Measurements from ENCODE around the gene PRUNE2. TPM values are rescaled to one million over a fixed set of nuclear protein-coding genes. Genes with fewer than 3 reads are reported as not detected.

The PRUNE2 gene
- total and polyA plus RNA-seq, 5 donors, result 11.7 to 49.1 (median 41.5) TPM

DNA sequence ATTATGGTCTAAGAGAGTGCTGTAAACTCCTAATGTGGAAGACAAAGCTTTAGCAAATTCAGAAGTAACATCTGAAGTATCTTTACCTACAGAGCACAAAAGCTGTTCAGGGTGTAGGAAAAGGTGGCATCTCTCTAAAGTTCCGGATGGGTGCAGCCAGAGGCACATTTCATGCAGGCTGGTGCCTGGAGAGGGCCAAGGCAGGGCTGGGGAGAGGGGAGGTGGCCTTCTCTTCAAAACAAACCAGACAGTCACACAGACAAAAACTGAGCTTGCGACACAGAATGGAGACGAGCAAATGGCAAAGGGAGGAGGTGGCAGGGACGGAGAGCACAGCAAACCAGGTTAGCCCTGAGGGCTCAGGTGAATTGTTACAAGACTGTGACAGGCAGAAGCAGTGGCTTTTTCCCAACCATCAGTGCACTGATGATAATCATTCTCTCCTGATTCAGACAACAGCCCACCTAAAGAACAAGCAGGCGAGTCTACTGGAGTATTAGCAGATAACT, 263.2 kb downstream of the PRUNE2 start:
- ATAC-seq (no peak), DNase-seq (no peak)
- intact Hi-C loops (cut with DNase I), result no loop called here
- no peaks in the 10 kb centered on the region for H3K27me3 ChIP-seq (ENCODE audit: control insufficient read depth, insufficient read depth)
- H3K4me1 ChIP-seq (ENCODE audit: control insufficient read depth, insufficient read depth, low read length), result no peaks in the 10 kb centered on the region
- 90% methylated on average over 5 of the region's 5 CpGs for WGBS
- no peaks in the 10 kb centered on the region for H3K9me3 ChIP-seq (ENCODE audit: control insufficient read depth, low read length)
- H3K27ac ChIP-seq (ENCODE audit: low read length), result no peak overlapping the region
- H3K4me3 ChIP-seq (ENCODE audit: low read length), result no peak overlapping the region

DNA sequence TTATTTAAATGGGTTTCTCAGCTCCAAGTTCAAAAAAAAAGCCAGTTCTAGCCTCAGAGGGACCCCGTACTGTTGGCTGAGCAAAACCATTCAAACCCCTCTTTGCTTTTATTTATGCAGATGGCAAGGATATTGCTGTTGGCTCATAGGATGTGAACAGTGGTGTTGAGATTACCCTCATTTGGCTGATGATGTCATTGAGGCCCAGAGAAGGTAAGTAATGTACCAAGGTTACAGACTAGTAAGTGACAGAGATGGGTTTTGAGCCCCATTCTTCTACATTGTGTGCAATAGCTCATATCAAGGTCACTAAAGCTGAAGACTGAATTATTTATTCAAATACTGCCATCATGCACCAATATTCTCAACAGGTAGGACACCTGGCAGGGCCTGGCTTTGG, 263.8 kb downstream of the PRUNE2 start:
- Histone ChIP-seq H3K4me3 (ENCODE audit: low read length) (no peak overlapping the region), H3K27ac (ENCODE audit: low read length) (no peak overlapping the region), H3K4me1 (ENCODE audit: control insufficient read depth, insufficient read depth, low read length) (no peaks in the 10 kb centered on the region), H3K9me3 (ENCODE audit: control insufficient read depth, low read length) (no peaks in the 10 kb centered on the region), H3K27me3 (ENCODE audit: control insufficient read depth, insufficient read depth) (no peaks in the 10 kb centered on the region)
- ATAC-seq, result no peak
- intact Hi-C loops (cut with DNase I), result no loop called here
- DNase-seq, result no peak
- WGBS, result 96% methylated on average over 1 of the region's 1 CpG

DNA sequence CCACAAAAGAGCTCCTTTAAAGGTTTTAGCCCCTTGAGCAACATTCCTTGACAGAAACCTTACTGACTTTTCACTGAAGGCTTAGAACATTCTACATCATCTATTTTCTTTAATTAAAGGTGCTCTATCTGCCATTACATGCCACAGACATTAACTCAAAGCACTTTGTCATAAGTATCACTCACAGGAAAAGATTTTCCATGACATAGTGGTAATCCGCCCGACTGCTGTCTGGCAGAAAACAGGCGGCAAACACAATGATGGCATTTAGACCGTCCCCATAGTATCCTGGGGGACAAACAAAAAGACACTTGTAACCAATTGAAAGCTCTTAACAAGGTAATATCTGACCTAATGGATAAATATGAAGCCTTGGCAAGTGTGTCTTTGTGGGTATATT, 267.9 kb downstream of the PRUNE2 start:
- Histone ChIP-seq H3K9me3 (ENCODE audit: control insufficient read depth, low read length) (no peaks in the 10 kb centered on the region), H3K4me1 (ENCODE audit: control insufficient read depth, insufficient read depth, low read length) (no peaks in the 10 kb centered on the region), H3K27ac (ENCODE audit: low read length) (no peak overlapping the region), H3K4me3 (ENCODE audit: low read length) (no peak overlapping the region), H3K27me3 (ENCODE audit: control insufficient read depth, insufficient read depth) (no peaks in the 10 kb centered on the region)
- intact Hi-C loops (cut with DNase I), result no loop called here
- DNase-seq (no peak), ATAC-seq (peak; percentile 29 to 53)
- 69% methylated on average over 4 of the region's 4 CpGs for WGBS

DNA sequence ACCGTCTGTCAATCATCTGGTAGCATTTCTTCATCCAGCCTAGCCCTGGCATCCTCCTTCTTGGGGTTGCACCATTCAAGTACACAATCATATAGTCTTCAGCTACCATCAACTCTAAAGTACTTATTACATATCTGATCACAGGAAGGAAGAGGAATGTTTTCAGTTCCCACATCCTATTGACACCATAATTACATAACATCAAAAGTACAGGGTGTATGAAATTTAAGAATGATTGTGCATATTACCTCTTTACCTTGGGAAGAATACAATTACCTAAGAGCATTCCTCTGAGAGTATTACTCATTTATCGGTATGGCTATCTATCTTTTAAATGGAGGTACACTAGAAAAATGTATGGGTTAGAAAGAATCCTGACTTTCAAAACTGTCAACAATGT, 268.5 kb downstream of the PRUNE2 start:
- no peak for ATAC-seq
- Histone ChIP-seq H3K27me3 (ENCODE audit: control insufficient read depth, insufficient read depth) (no peaks in the 10 kb centered on the region), H3K4me3 (ENCODE audit: low read length) (no peak overlapping the region), H3K4me1 (ENCODE audit: control insufficient read depth, insufficient read depth, low read length) (no peaks in the 10 kb centered on the region), H3K9me3 (ENCODE audit: control insufficient read depth, low read length) (no peaks in the 10 kb centered on the region), H3K27ac (ENCODE audit: low read length) (no peak overlapping the region)
- intact Hi-C loops (cut with DNase I), result no loop called here
- WGBS, result 89% methylated on average over 2 of the region's 2 CpGs
- no peak for DNase-seq

DNA sequence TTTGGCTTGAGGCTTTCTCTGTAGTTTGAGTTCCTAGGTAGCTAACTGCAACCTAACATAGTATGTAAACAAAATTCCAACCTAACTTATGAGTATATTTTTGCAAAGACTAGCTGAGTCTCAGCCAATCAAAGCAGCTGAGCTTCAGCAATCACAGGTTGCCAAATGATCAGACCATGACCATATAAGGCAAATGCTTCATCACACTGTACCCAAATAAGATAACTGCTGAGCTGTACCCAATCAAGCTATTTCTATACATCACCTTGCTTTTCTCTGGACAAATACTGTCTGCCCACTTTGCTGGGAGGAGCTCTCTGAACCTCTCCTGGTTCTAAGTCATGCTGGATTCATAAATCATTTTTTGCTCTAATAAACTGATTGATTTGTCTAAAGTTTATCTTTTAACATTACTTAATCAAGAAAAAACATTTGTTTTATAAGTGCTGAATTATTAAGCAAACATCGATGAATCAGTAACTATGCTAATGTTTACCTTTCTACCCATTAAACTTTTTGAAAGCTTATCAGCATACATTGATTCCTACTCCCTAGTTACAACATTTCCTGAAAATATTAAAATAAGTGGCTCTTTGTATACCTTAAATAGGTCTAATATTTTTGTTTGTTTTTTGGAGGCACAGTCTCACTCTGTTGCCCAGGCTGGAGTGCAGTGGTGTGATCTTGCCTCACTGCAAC, 271.4 kb downstream of the PRUNE2 start:
- H3K4me1 ChIP-seq (ENCODE audit: control insufficient read depth, insufficient read depth, low read length), result no peaks in the 10 kb centered on the region
- H3K27ac ChIP-seq (ENCODE audit: low read length), result no peak overlapping the region
- 89% methylated on average over 1 of the region's 1 CpG for WGBS
- DNase-seq (no peak), ATAC-seq (no peak)
- H3K4me3 ChIP-seq (ENCODE audit: low read length), result no peak overlapping the region
- no peaks in the 10 kb centered on the region for H3K27me3 ChIP-seq (ENCODE audit: control insufficient read depth, insufficient read depth)
- intact Hi-C loops (cut with DNase I), result no loop called here
- H3K9me3 ChIP-seq (ENCODE audit: control insufficient read depth, low read length), result no peaks in the 10 kb centered on the region

DNA sequence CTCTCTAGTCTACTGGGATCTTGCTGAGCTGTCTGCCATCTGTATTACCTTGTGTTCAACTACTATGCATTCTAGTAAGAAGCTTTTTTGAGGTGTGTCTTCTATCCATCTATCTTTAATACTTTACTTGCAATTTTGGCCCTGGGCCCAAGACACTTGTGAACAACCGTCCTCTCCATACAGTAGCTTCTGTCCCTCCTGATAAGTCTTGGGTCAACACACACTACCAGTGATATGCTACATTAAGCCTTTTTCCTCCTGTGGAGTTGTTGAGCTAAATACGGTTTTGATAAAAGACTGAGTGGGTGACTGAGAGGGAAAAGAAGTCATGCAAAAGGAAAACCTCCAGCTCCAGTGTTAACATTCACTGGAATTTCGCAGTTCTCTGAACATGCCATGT, 275.0 kb downstream of the PRUNE2 start:
- intact Hi-C loops (cut with DNase I), result no loop called here
- 44% methylated on average over 3 of the region's 3 CpGs for WGBS
- Histone ChIP-seq H3K4me1 (ENCODE audit: control insufficient read depth, insufficient read depth, low read length) (no peaks in the 10 kb centered on the region), H3K4me3 (ENCODE audit: low read length) (no peak overlapping the region), H3K9me3 (ENCODE audit: control insufficient read depth, low read length) (no peaks in the 10 kb centered on the region), H3K27ac (ENCODE audit: low read length) (no peak overlapping the region), H3K27me3 (ENCODE audit: control insufficient read depth, insufficient read depth) (no peaks in the 10 kb centered on the region)
- ATAC-seq (no peak), DNase-seq (no peak)

DNA sequence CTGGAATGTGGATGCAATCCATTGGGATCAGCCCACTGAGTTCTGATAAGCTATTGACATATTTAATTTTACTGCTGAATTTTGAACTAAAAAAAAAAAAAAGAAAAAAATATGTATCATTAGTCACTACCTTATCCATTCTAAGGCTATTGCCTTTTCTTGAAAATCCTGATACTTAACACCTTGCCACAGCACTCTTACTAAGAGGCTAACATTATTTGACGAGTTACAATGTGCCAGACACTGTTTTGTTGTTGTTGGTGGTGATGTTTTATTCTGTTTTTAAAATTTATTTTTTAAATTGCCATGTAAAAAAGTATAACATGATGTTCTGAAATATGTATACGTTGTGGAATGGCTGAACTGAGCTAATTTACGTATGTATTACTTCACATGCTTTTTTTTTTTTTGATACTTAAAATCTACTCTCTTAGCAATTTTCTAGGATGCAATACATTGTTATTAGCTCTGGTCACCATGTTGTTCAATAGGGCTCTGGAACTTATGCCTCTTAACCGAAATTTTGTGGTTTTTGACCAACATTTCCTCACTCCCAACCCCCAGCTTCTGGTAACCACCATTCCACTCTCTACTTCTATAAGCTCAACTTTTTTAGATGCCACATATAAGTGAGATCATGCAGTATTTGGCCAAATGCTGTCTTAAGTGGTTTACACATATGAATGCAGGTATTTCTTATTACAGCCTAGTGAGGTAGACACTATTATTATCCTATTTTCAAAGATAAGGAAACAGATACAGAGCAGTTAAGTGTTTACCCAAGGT, 276.5 kb downstream of the PRUNE2 start:
- Histone ChIP-seq H3K4me3 (ENCODE audit: low read length) (no peak overlapping the region), H3K9me3 (ENCODE audit: control insufficient read depth, low read length) (no peaks in the 10 kb centered on the region), H3K27me3 (ENCODE audit: control insufficient read depth, insufficient read depth) (no peaks in the 10 kb centered on the region), H3K4me1 (ENCODE audit: control insufficient read depth, insufficient read depth, low read length) (no peaks in the 10 kb centered on the region), H3K27ac (ENCODE audit: low read length) (no peak overlapping the region)
- ATAC-seq (no peak), DNase-seq (no peak)
- WGBS, result 87% methylated on average over 4 of the region's 4 CpGs
- intact Hi-C loops (cut with DNase I), result no loop called here

DNA sequence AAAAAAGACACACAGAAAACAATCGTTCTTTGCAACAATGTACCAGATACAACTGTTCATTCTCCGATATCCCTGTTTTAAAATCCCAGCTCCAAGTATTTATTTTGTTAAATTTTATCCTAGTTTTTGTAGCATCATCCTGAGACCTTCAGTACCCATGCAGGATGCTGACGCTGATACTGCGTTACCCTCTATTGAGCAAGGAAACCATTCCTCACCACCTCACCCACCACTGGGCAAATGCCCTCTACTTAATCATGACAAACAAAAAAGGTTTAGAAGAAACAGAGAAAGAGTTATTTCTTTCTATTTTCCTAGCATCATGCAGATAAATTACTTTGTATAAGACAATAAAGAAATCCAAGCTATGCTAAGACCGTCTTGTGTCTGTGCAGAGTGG, 277.8 kb downstream of the PRUNE2 start:
- intact Hi-C loops (cut with DNase I), result no loop called here
- Histone ChIP-seq H3K9me3 (ENCODE audit: control insufficient read depth, low read length) (no peaks in the 10 kb centered on the region), H3K4me1 (ENCODE audit: control insufficient read depth, insufficient read depth, low read length) (no peaks in the 10 kb centered on the region), H3K4me3 (ENCODE audit: low read length) (no peak overlapping the region), H3K27me3 (ENCODE audit: control insufficient read depth, insufficient read depth) (no peaks in the 10 kb centered on the region), H3K27ac (ENCODE audit: low read length) (no peak overlapping the region)
- DNase-seq (no peak), ATAC-seq (no peak)
- WGBS, result 95% methylated on average over 5 of the region's 5 CpGs

DNA sequence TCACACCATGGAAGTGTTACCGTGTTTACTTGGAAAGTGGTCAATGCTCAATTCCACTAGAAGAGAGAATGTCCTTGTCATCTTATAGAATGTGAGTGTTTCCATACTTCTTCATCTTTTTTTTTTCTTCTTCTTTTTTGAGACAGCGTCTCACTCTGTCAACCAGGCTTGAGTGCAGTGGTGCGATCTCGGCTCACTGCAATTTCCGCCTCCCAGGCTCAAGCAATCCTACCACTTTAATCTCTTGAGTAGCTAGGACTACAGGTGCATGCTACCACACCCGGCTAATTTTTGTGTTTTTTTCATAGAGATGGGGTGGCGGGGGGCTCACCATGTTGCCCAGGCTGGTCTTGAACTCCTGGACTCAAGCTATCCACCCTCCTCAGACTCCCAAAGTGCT, 278.9 kb downstream of the PRUNE2 start:
- no peak overlapping the region for H3K4me3 ChIP-seq (ENCODE audit: low read length)
- H3K27ac ChIP-seq (ENCODE audit: low read length), result no peak overlapping the region
- DNase-seq, result no peak
- ATAC-seq, result no peak
- H3K9me3 ChIP-seq (ENCODE audit: control insufficient read depth, low read length), result no peaks in the 10 kb centered on the region
- H3K27me3 ChIP-seq (ENCODE audit: control insufficient read depth, insufficient read depth), result no peaks in the 10 kb centered on the region
- WGBS, result 84% methylated on average over 7 of the region's 7 CpGs
- intact Hi-C loops (cut with DNase I), result no loop called here
- no peaks in the 10 kb centered on the region for H3K4me1 ChIP-seq (ENCODE audit: control insufficient read depth, insufficient read depth, low read length)

DNA sequence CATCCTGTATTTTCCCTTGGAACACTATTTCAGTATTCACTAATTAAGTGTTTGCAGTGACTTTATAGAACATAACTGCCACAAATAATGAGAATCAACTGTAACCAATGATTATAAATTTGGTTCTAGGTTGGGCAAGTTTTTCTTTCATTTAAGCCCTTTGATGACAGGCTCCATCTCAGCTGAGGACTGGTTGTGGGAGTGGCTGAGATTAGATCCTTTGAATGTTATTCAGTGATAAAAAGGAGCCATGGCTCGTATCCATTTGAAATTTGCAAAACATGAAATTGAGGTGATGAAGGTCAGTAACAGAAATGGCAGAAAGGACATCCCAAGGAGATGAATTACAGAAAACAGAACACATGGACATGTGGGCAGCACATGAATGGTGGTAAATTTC, 279.8 kb downstream of the PRUNE2 start:
- Histone ChIP-seq H3K4me3 (ENCODE audit: low read length) (no peak overlapping the region), H3K27me3 (ENCODE audit: control insufficient read depth, insufficient read depth) (no peaks in the 10 kb centered on the region), H3K9me3 (ENCODE audit: control insufficient read depth, low read length) (no peaks in the 10 kb centered on the region), H3K4me1 (ENCODE audit: control insufficient read depth, insufficient read depth, low read length) (no peaks in the 10 kb centered on the region), H3K27ac (ENCODE audit: low read length) (no peak overlapping the region)
- ATAC-seq (no peak), DNase-seq (no peak)
- intact Hi-C loops (cut with DNase I), result no loop called here
- WGBS, result 31% methylated on average over 1 of the region's 1 CpG

DNA sequence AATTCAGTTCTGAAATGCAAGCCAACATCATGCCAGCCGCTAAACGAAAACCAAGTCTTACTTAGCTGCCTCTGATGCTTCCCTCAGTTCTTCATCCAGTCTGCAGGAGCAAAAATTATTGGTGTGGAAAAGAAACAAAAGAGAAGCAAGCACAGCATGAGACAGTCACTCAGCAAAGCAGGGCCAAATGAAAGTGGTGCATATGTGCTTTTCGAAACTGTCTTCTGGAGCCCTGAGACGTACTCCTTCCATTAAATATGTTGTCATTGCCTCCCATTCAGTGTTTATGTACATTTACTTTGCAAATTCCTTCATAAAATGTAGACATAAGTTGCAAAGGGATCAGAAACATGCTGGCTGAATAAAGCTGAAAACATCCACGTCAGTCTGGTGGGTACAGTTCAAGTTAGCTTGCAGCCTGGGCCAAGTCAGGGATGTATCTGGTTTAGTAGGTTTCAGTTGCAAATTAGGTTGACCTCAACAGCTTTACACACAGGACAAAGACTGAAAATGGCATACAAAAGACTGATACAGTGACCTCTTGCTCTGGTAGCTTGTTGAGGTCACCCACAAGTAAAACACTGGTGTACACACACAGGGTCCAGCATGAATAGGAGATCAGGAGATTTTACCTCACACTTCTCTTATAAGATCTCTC, 281.4 kb downstream of the PRUNE2 start:
- Histone ChIP-seq H3K27me3 (ENCODE audit: control insufficient read depth, insufficient read depth) (no peaks in the 10 kb centered on the region), H3K4me1 (ENCODE audit: control insufficient read depth, insufficient read depth, low read length) (peaks cover 2% of the 10 kb centered on the region), H3K9me3 (ENCODE audit: control insufficient read depth, low read length) (no peaks in the 10 kb centered on the region), H3K27ac (ENCODE audit: low read length) (no peak overlapping the region), H3K4me3 (ENCODE audit: low read length) (no peak overlapping the region)
- intact Hi-C loops (cut with DNase I), result no loop called here
- 90% methylated on average over 5 of the region's 5 CpGs for WGBS
- DNase-seq (no peak), ATAC-seq (no peak)
